SU-DHL-6 (cell line): ENCODE results near the gene BTN2A1.

Experiments used
- CTCF ChIP-seq: fragments of 200-600 bp; sonication (generic); IDR thresholded peaks from one replicate; pipeline ENCODE4 v1.5.1; 2017; ENCODE audit warnings: antibody characterized with exemption, mild to moderate bottlenecking, low read length, moderate library complexity; ENCODE audit not compliant: insufficient read depth, poor library complexity, severe bottlenecking
- EZH2phosphoT487 ChIP-seq: fragments of 200-600 bp; sonication (generic), shearing (Covaris generic); conservative IDR thresholded peaks from 2 replicates; pipeline ENCODE4 v1.6.1; 2018; ENCODE audit warnings: mild to moderate bottlenecking, antibody characterized with exemption, low read length, moderate library complexity, mixed read lengths

DNA sequence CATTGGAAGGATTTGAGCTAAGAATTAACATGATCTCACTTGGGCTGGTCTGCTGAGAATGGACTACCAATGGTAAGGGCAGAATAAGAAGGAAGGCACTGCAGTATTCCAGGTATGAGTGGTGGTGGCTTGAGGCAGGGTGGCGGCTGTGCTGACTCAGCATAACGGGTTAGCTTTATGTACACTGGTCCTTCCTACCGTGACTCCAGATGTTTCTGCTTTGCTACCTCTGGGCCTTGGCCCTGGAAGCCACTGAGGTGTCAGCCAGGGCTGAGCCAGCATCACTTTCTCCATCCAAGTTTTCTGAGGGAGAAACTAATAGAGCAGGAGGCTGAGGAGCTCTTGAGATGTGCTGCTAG, 30.3 kb upstream of the BTN2A1 start:
- TF ChIP-seq CTCF: no peak
- no peak for TF ChIP-seq EZH2phosphoT487
